Hippocampal formation (tissue), 2 donors: Measurements from ENCODE around the gene HSPA12B.
A peak's percentile ranks its signal among the peaks of the same experiment; 100 is the strongest.

Experiments used
- DNase-seq, 2 donors: peaks; one replicate each; lab custom pipeline; 2025; lab: John Stamatoyannopoulos, UW

The HSPA12B gene

GRCh38 chr20:3767110-3767426 is 34.6 kb downstream of the HSPA12B start:
- DNase-seq, result no peak

GRCh38 chr20:3767427-3768341 is 35.2 kb downstream of the HSPA12B start, which contains the start of gene ADISSP:
ADISSP (minus strand) TSS chr20:3767753; CDS start chr20:3760100, 7,653 bp downstream.
- DNase-seq, result peak; percentile 98

DNA sequence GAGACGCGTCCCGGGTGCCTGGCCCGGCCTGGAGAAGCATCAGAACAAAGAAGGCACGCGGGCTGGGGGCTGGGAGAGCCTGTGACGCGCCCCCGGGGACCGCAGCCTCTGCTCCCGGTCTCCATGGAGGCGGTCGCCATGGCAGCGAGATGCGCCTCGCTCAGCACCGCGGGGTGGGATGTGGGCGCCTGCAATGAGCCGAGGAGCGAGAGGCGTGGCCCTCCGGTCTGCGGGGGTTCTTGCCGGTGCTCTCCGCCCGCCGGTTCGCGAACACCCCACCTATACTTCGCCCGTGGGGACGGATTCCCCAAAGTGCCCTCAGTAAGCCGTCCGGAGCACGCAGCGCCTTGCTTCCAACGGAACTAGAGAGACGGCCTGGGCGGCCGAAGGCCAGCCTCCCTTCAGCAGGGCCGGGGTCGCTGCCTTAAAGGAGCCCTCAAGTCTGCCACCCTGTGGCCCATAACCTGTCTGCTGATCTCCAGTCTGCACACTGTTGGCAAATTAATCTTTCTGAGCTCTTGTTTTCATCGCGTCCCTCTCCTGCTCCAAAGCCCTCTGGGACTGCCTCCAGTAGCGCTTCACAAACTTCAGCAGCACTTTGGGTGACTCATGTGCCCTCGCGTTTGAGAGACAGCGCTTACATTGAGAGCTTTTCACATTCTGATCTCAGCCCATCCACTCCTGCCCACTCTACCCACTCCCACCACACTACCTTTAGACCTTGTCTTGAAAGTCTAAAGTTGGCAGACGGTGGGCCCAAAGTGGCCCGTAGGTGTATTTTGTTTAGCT is 36.1 kb downstream of the HSPA12B start:
- DNase-seq, result peak; percentile 51 to 71

DNA sequence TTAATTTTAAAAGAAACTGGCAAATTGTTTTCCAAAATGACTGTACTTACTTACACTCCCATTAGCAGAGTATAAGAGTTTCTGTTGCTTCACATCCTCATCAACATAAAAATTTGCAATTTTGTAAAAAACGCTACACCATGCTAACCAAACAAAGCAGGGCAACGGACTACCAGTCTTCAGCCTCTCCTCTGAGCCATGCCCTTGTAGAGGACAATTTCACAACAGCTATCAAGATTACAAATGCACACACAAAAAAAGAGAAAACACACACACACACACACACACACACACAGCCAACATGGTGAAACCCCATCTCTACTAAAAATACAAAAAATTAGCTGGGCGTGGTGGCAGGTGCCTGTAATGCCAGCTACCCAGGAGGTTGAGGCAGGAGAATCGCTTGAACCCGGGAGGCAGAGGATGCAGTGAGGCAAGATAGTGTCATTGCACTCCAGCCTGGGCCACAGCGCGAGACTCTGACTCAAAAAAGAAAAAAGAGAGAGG is 39.1 kb downstream of the HSPA12B start:
- no peak for DNase-seq

- DNase-seq, result no peak
Measured at GRCh38 chr20:3775457-3776108, 43.1 kb downstream of the HSPA12B start.

- DNase-seq, result no peak
Measured at GRCh38 chr20:3777381-3777715, 44.9 kb downstream of the HSPA12B start.

DNA sequence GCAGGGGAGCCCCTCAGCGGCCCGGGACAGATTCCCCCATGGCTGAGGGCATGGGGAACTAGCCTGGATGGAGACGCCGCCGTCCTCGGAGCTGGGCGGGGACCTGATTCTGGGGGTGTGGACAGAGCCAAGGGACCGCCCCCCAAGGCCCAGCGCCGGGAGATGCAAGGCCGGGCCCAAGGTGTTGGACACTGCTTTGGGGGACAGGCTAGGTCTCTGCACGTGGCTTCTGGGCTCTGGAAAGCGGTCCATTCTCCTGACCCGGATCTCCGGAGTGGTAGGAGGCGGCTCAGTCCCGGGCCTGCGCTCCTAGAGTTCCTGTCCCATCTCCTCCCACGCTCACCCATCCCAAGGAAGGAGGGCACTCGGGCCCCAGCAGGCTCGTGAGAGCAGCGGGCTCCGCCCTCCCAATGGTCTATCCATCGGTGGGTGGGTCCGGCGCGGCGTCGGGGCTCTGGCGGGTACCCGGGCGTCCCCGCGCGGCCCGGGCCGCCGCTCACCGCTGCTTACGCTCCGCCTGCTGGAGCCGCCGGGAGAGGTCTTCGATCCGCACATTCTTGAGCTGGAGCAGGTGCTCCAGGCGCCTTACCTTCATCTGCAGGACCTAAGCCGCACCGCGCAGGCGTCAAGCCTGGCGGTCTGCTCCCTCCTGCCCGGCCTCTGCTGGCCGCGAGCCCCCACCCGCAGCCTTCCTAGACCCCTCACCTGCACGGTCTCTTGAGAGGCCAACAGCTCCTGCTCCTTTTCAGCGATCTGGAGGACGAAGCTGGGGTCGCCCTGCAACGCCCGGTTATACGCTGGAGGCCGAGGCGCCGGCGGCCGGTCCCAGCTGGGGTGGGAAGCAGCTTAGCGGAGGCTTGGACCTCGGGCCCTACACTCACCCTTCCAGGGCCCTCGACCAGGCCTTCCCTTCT is 45.5 kb downstream of the HSPA12B start:
- peak in 1 of 2 donors; percentile 45 for DNase-seq

DNA sequence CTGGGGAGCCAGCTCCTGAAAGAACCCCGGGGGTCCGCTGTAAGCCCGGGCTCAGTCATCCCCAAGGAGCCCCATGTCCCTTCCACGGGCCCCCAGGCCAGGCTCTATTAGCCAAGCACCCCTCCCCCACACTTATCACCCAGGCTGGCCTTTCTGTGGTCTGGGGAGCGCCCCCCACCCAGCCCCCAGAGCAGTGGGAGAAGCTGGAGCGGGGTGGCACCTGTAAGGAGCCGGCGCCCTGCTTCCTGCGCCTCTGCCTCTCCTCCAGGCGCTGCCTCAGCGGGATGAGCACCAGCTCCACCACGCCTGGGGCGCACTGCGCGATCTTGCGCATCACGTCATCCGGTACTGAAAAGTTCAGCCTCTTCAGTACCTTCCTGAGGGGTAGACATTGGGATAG is 46.5 kb downstream of the HSPA12B start:
- DNase-seq, result no peak

DNA sequence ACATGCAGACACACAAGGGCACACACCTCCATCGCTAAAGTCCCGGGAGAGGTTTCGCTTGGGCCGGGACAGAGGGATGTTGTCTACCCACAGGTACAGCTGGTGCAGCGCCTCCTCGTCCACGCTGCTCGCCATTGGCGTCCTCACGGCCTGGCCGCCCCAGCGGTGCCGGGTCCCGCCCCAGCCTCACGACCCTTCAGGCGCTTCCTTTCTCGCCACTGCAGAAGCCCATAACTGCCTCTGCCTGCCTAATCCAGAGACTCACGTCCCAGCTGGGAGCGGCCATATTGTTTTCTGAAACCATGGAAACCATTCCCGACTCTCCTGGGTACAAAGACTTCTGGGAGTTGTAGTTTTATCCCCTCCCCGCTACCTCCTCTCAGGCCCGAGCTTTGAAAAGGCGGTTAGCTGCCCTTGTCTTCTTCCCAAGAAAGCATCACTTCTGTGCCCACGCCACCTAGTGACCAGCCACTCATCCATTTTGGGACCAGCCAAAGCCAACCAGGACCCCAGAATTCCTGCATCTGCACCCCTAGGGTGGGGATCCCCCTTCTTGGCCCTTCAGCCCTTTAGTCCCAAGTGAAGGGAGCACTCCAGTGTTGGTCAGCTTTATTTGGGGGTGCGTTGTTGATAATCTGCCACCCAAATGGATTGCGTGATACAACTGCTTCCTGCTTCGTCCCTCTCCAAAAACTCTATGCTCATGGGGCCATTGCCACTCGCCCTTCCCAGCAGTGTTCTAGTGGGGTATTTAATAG is 48.8 kb downstream of the HSPA12B start, which contains the start of gene SPEF1:
TSS of gene SPEF1 (minus strand) at position 296 of the 758 bp plus-strand sequence. CDS start at position 135, 161 bp downstream.
- DNase-seq, result peak; percentile 78 to 92

DNA sequence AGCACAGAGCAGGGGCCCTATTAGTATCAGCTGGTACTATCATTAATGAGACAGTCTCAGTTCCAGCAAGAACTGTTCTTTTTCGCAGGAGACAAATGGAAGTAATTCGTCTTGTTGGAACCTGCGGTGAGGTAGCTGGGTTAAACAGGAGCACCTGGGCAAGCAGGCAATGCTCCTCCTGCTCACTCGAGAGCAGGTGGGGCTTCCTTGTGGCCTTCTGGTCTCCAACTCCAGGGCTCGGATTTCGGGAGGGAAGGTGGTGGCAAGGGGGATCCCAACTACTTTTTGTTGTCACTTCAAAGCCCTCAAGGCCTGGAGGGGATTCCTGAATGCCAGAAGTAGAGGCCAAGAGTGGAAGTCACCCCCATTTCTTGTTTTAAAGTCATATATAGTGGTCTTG is 50.1 kb downstream of the HSPA12B start:
- no peak for DNase-seq

- no peak for DNase-seq
Measured at GRCh38 chr20:3783068-3783489, 50.6 kb downstream of the HSPA12B start.

GRCh38 chr20:3783511-3784195 is 51.2 kb downstream of the HSPA12B start:
- DNase-seq, result no peak

DNA sequence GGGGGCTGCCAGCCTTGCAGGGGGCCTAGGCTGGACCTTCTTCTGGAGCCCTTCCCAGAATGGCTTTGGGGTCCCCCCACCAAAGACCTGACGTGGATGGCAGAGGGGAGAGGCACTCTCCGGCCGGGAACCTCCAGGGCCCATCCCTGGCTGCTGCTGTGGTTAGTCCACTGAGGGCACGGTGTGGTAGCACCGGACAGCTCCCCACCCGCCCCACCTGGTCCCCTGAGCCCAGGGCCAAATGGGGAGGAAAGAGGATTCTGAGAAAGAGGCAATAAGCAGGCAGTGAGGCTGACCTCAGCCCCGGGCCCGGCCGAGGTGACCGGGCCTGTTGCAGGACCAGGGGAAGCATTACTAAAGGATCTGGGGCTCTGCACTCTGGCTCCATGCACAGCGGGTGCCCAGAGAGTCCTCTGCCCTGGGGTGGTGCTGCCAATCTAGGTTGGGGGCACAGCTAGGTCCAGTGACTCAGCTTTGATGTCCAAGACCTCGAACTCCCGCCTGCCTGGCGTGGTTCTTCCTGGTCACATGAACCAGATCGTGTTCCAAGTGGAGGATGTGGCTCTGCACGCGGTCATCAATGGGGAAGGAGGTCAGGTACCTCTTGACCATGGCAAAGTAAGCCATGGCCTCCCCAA is 51.9 kb downstream of the HSPA12B start:
- no peak for DNase-seq

DNA sequence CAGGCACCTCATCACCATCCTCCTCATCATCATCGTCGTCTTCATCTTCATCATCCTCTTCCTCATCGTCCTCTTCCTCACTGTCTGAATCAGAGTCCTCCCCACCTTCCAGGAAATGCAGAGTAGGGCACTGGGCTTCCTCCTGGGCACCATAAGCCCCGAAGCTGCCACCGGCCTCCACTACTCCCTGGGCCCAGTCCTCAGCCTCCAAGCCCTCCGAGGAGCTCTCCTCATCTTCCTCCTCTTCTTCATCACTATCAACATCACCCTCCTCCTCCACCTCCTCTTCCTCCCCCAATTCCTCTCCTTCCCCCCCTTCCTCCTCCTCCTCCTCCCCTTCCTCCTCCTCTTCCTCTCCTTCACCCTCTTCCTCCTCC is 52.4 kb downstream of the HSPA12B start:
- DNase-seq, result no peak

GRCh38 chr20:3785240-3786125 is 53.0 kb downstream of the HSPA12B start:
- DNase-seq, result no peak

DNA sequence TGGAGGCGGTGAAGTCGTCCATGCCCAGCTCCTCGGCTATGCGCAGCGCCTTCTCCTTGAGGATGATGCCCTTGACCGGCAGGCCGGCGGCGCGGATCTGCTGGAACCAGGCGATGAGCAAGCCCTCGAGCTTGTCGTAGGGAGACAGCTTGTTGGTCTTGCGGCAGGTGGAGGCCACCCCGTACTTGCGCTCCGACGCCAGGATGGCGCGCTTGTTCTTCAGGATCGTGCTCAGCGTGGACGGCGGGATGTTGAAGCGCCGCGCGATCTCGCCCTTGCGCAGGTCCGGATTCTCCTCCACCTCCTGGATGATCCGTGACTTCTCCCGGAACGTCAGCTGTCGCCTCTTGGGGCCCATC is 53.6 kb downstream of the HSPA12B start:
- peak in 1 of 2 donors; percentile 19 for DNase-seq

DNA sequence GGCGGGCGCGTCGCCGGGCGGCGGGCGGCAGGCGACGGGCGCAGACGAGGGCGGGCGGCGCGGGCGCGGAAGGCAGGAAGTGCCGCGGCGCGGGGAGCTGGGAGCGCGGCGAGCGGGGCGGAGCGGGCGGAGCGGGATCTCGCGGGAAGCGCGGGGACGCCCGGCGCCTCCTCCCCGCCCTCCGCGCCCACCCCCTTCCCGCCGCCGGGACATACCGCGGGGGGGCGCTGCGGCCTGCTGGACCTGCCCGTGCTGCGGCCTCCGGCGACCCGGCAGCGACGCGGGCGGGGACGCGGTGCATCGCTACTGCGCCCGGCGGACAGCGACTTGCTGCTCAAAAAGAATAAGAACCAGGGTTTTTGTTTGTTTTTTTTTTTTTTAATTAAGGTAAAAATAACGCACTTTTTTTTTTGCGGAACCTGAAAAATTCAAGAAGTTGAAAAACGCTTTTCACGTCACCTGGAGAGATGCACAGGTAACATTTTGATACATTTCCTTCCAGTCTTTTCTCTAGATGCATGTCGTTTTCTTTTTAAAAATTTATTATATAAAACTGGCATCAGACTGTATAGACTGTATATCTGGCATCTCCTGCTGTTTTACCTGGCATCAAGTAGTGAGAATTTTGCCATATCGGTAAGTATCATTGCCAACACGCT is 54.3 kb downstream of the HSPA12B start, which contains the start of gene CENPB:
TSS of gene CENPB (minus strand) at position 76 of the 659 bp plus-strand sequence. CDS start 257 bp downstream, outside the sequence.
- peak; percentile 75 to 84 for DNase-seq
